Measurements from ENCODE around the gene EHD3. TPM values are rescaled to one million over a fixed set of nuclear protein-coding genes. Genes with fewer than 3 reads are reported as not detected.

Gene EHD3
- total and polyA plus RNA-seq, 2 experiments from 2014 or later = 12.3 to 17.6 TPM

DNA sequence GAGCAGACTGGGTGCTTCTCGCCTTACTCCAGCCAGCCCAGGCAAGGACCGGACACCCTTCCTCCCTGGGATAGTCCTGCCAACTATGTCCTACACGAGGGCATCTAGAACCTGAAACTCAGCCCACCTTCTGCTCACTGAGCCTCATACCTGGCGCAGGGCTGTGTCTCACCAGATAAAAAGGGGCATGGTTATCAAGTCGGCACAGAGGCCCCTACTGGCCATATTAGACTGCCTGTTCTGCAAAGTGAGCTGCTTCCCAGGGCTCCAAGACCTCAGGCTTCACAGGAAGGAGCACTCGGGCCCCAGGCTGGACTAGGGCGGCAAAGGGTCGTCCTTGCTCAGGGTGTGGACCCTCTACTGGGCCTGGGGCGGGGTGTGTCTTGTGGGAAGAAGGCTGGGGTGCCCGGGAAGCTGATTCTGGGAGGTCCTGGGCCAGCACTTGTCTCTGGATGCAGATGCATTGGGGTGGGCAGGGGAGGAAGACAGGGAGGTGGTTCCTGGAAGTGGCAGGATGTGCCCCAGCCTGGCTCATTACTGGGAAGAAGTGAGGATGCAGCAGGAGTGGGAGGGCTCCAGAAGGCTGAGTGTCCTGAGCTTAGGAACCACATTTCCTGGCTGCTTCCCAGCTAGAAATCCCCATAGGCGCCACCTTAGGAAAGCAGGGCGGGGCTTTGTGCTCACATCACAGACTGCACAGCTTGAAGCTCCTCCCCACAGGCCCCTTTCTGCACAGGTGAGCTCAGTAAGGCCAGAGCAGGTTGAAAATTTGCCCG, 19.6 kb downstream of the EHD3 start:
- H3K27me3 ChIP-seq = no peaks in the 10 kb centered on the region
- H3K36me3 ChIP-seq = no peaks in the 10 kb centered on the region
- no peak overlapping the region for H3K27ac ChIP-seq
- H3K4me3 ChIP-seq = no peak overlapping the region
- TF ChIP-seq, protein P1, sequence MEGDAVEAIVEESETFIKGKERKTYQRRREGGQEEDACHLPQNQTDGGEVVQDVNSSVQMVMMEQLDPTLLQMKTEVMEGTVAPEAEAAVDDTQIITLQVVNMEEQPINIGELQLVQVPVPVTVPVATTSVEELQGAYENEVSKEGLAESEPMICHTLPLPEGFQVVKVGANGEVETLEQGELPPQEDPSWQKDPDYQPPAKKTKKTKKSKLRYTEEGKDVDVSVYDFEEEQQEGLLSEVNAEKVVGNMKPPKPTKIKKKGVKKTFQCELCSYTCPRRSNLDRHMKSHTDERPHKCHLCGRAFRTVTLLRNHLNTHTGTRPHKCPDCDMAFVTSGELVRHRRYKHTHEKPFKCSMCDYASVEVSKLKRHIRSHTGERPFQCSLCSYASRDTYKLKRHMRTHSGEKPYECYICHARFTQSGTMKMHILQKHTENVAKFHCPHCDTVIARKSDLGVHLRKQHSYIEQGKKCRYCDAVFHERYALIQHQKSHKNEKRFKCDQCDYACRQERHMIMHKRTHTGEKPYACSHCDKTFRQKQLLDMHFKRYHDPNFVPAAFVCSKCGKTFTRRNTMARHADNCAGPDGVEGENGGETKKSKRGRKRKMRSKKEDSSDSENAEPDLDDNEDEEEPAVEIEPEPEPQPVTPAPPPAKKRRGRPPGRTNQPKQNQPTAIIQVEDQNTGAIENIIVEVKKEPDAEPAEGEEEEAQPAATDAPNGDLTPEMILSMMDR (IDR thresholded peaks at IDR 0.05; ENCODE audit: low read depth, low read length) = no peak
- no peak for DNase-seq (ENCODE audit: low read depth in 1 of 2, low spot score in 1 of 2)
- peaks cover 8% of the 10 kb centered on the region for H3K4me1 ChIP-seq (ENCODE audit: low read depth)
- H3K9me3 ChIP-seq (ENCODE audit: low read depth) = no peaks in the 10 kb centered on the region

GRCh38 chr2:31254237-31255203, 20.6 kb downstream of the EHD3 start:
- no peak overlapping the region for H3K4me3 ChIP-seq
- H3K9me3 ChIP-seq (ENCODE audit: low read depth) = no peaks in the 10 kb centered on the region
- peaks cover 8% of the 10 kb centered on the region for H3K4me1 ChIP-seq (ENCODE audit: low read depth)
- H3K27me3 ChIP-seq = no peaks in the 10 kb centered on the region
- no peak overlapping the region for H3K27ac ChIP-seq
- no peak for DNase-seq (ENCODE audit: low read depth in 1 of 2, low spot score in 1 of 2)
- H3K36me3 ChIP-seq = no peaks in the 10 kb centered on the region
- TF ChIP-seq, protein P1 (IDR thresholded peaks at IDR 0.05; ENCODE audit: low read depth, low read length) = no peak

DNA sequence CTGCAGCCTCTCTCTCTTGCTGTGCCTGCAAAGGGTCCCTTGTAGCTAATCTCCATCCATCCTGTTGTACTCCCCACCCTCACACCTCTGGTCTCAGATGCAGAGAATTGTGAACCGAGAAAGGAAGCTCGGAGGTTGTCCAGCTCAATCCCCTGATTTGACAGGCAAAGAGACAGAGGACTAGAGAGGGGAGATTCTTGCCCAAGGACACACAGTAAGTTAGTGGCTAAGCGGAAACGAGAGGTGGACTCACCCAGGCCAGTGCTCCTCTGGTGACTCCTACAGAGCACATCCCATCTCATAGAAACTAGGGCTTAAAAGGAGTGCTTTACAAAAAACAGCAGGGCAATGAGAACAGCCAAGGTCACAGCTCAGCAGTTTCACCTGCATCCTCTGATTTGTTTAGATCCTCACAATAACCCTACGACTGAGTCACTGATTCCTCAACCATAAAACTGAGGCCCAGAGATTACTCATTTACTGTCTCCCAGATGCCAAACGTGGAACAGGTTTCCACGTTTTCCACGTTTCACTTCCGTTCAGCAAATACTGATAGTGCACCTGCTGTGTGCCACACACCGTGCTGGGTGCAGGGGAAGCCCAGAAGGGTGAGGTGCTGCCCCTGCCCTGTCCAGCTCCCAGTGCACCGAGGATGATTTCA, 22.1 kb downstream of the EHD3 start:
- H3K27ac ChIP-seq = no peak overlapping the region
- H3K4me3 ChIP-seq = no peak overlapping the region
- TF ChIP-seq, protein P1 (IDR thresholded peaks at IDR 0.05; ENCODE audit: low read depth, low read length) = no peak
- H3K27me3 ChIP-seq = no peaks in the 10 kb centered on the region
- H3K4me1 ChIP-seq (ENCODE audit: low read depth) = peaks cover 8% of the 10 kb centered on the region
- no peaks in the 10 kb centered on the region for H3K9me3 ChIP-seq (ENCODE audit: low read depth)
- no peak for DNase-seq (ENCODE audit: low read depth in 1 of 2, low spot score in 1 of 2)
- H3K36me3 ChIP-seq = no peaks in the 10 kb centered on the region

- H3K9me3 ChIP-seq (ENCODE audit: low read depth) = no peaks in the 10 kb centered on the region
- no peak overlapping the region for H3K27ac ChIP-seq
- DNase-seq (ENCODE audit: low read depth in 1 of 2, low spot score in 1 of 2) = no peak
- H3K4me1 ChIP-seq (ENCODE audit: low read depth) = peaks cover 8% of the 10 kb centered on the region
- TF ChIP-seq, protein P1 (IDR thresholded peaks at IDR 0.05; ENCODE audit: low read depth, low read length) = no peak
- H3K36me3 ChIP-seq = no peaks in the 10 kb centered on the region
- no peaks in the 10 kb centered on the region for H3K27me3 ChIP-seq
- H3K4me3 ChIP-seq = no peak overlapping the region
These were observed 22.8 kb downstream of the EHD3 start for GRCh38 chr2:31256611-31257382.

- DNase-seq (ENCODE audit: low read depth in 1 of 2, low spot score in 1 of 2) = no peak
- H3K36me3 ChIP-seq = no peaks in the 10 kb centered on the region
- no peak overlapping the region for H3K27ac ChIP-seq
- TF ChIP-seq, protein P1 (IDR thresholded peaks at IDR 0.05; ENCODE audit: low read depth, low read length) = no peak
- H3K27me3 ChIP-seq = no peaks in the 10 kb centered on the region
- H3K4me1 ChIP-seq (ENCODE audit: low read depth) = peaks cover 8% of the 10 kb centered on the region
- no peaks in the 10 kb centered on the region for H3K9me3 ChIP-seq (ENCODE audit: low read depth)
- no peak overlapping the region for H3K4me3 ChIP-seq
These were observed 24.4 kb downstream of the EHD3 start for GRCh38 chr2:31258351-31258750.
